Kidney glomerular epithelial cell (primary cell): Measurements from ENCODE around the gene ZNF581.

Source experiments
- DNase-seq: peaks from one replicate; lab custom pipeline; 2025; lab: John Stamatoyannopoulos, UW

Gene ZNF581

GRCh38 chr19:55693336-55693974 is 50.0 kb downstream of the ZNF581 start:
- no peak for DNase-seq

- no peak for DNase-seq
Measured at GRCh38 chr19:55694241-55694655, 50.8 kb downstream of the ZNF581 start.

DNA sequence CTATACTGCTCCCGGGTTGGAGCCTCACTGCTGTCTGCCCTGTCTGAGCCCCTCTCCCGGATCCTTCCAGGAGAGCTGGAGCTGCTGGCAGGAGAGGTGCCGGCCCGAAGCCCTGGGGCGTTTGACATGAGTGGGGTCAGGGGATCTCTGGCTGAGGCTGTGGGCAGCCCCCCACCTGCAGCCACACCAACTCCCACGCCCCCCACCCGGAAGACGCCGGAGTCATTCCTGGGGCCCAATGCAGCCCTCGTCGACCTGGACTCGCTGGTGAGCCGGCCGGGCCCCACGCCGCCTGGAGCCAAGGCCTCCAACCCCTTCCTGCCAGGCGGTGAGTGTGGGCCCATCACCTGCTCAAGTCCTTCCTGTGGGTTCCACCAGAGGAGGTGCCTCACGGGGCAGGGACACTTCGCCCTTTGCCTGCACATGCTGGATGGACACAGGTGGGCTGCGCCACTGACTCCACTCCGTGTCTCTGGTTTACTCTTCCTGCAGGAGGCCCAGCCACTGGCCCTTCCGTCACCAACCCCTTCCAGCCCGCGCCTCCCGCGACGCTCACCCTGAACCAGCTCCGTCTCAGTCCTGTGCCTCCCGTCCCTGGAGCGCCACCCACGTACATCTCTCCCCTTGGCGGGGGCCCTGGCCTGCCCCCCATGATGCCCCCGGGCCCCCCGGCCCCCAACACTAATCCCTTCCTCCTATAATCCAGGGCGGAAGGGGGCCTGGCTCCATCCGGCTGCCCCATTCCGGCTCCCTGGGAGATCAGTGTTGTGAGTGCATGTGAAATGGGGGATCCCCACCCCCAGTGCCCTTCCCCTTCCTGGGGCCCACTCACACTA is 51.4 kb downstream of the ZNF581 start:
- DNase-seq, result no peak
